Nephron progenitor cell (in vitro differentiated cells): ENCODE results near the gene TRIM63.

Experiments used
- DNase-seq: peaks from one replicate; pipeline ENCODE4 v3.0.0; 2021
- H3K27ac Mint-ChIP-seq: 2 replicates; pipeline ENCODE4 v1.8.0; 2021; ENCODE audit warnings: mild to moderate bottlenecking, moderate library complexity, mixed read lengths
- H3K27me3 Mint-ChIP-seq: 2 replicates; pipeline ENCODE4 v1.8.0; 2021; ENCODE audit warnings: mild to moderate bottlenecking, low read depth, mixed read lengths; ENCODE audit not compliant: poor library complexity
- H3K36me3 Mint-ChIP-seq: 2 replicates; pipeline ENCODE4 v1.8.0; 2021; ENCODE audit warnings: low read depth, mixed read lengths
- H3K4me1 Mint-ChIP-seq: 2 replicates; pipeline ENCODE4 v1.8.0; 2021; ENCODE audit warnings: mixed read lengths
- H3K4me3 Mint-ChIP-seq: 2 replicates; pipeline ENCODE4 v1.8.0; 2021; ENCODE audit warnings: mild to moderate bottlenecking, moderate library complexity, mixed read lengths
- H3K9me3 Mint-ChIP-seq: 2 replicates; pipeline ENCODE4 v1.8.0; 2021; ENCODE audit warnings: mild to moderate bottlenecking, moderate library complexity, mixed read lengths
- CTCF ChIP-seq: fragments of 200-600 bp; sonication (generic); IDR thresholded peaks from 2 replicates; pipeline ENCODE4 v1.5.0; 2021; ENCODE audit warnings: antibody characterized with exemption

Gene TRIM63

GRCh38 chr1:26090893-26091292, 23.5 kb upstream of the TRIM63 start:
- TF ChIP-seq CTCF: no peak
- Mint-ChIP-seq H3K36me3 (no peaks in the 10 kb centered on the region), H3K9me3 (peaks cover 22% of the 10 kb centered on the region), H3K27me3 (peaks cover 7% of the 10 kb centered on the region), H3K4me3 (no peak overlapping the region), H3K4me1 (peaks cover 39% of the 10 kb centered on the region), H3K27ac (no peak overlapping the region)
- no peak for DNase-seq

- Mint-ChIP-seq H3K4me1 (peaks cover 26% of the 10 kb centered on the region), H3K27ac (no peak overlapping the region), H3K9me3 (peaks cover 22% of the 10 kb centered on the region), H3K4me3 (no peak overlapping the region), H3K36me3 (no peaks in the 10 kb centered on the region), H3K27me3 (peaks cover 22% of the 10 kb centered on the region)
- TF ChIP-seq CTCF: no peak
- DNase-seq: no peak
These were observed 21.7 kb upstream of the TRIM63 start for GRCh38 chr1:26089125-26089524.

GRCh38 chr1:26084844-26085243, 17.4 kb upstream of the TRIM63 start:
- Mint-ChIP-seq H3K4me3 (no peak overlapping the region), H3K27me3 (peaks cover 29% of the 10 kb centered on the region), H3K36me3 (no peaks in the 10 kb centered on the region), H3K9me3 (peaks cover 3% of the 10 kb centered on the region), H3K4me1 (no peaks in the 10 kb centered on the region), H3K27ac (no peak overlapping the region)
- no peak for DNase-seq
- no peak for TF ChIP-seq CTCF

- Mint-ChIP-seq H3K4me1 (peaks cover 6% of the 10 kb centered on the region), H3K9me3 (no peaks in the 10 kb centered on the region), H3K36me3 (no peaks in the 10 kb centered on the region), H3K27ac (no peak overlapping the region), H3K27me3 (peaks cover 34% of the 10 kb centered on the region), H3K4me3 (no peak overlapping the region)
- TF ChIP-seq CTCF: no peak
- no peak for DNase-seq
These were observed 16.7 kb upstream of the TRIM63 start for GRCh38 chr1:26084091-26084561.

- no peak overlapping the region for H3K27ac Mint-ChIP-seq
- no peak overlapping the region for H3K4me3 Mint-ChIP-seq
- no peaks in the 10 kb centered on the region for H3K9me3 Mint-ChIP-seq
- peaks cover 14% of the 10 kb centered on the region for H3K4me1 Mint-ChIP-seq
- H3K36me3 Mint-ChIP-seq: no peaks in the 10 kb centered on the region
- peaks cover 40% of the 10 kb centered on the region for H3K27me3 Mint-ChIP-seq
- TF ChIP-seq CTCF: no peak
- DNase-seq: no peak
These were observed 15.8 kb upstream of the TRIM63 start for GRCh38 chr1:26083208-26083607.

- H3K4me3 Mint-ChIP-seq: no peak overlapping the region
- H3K4me1 Mint-ChIP-seq: peaks cover 14% of the 10 kb centered on the region
- H3K27me3 Mint-ChIP-seq: peaks cover 43% of the 10 kb centered on the region
- TF ChIP-seq CTCF: no peak
- H3K27ac Mint-ChIP-seq: no peak overlapping the region
- H3K36me3 Mint-ChIP-seq: no peaks in the 10 kb centered on the region
- DNase-seq: no peak
- H3K9me3 Mint-ChIP-seq: no peaks in the 10 kb centered on the region
These were observed 14.6 kb upstream of the TRIM63 start for GRCh38 chr1:26082020-26082350.
